Measurements from ENCODE around the gene ENO4. TPM values are rescaled to one million over a fixed set of nuclear protein-coding genes. Genes with fewer than 3 reads are reported as not detected.

The ENO4 gene
- total and polyA plus RNA-seq, 2 donors from 2014 or later = 0.52 to 1.2 TPM

GRCh38 chr10:116817780-116818343 is 31.4 kb upstream of the ENO4 start:
- Histone ChIP-seq H3K9me3 (ENCODE audit: control insufficient read depth in 2 of 3, insufficient read depth in 1 of 3, low read length in 3 of 3) (no peaks in the 10 kb centered on the region), H3K4me3 (ENCODE audit: low read length in 3 of 3) (no peak overlapping the region), H3K4me1 (ENCODE audit: control insufficient read depth in 2 of 3, insufficient read depth in 2 of 3, low read depth in 1 of 3, low read length in 3 of 3) (no peaks in the 10 kb centered on the region), H3K9ac (ENCODE audit: low read length in 3 of 3) (no peak overlapping the region), H3K36me3 (ENCODE audit: control insufficient read depth in 2 of 3, insufficient read depth in 3 of 3, low read length in 3 of 3) (peaks cover 0 to 6% (median 4%) of the 10 kb centered on the region in 3 donors), H3K27me3 (ENCODE audit: control insufficient read depth, insufficient read depth, low read length) (no peaks in the 10 kb centered on the region), H3K27ac (ENCODE audit: low read depth in 2 of 2, low read length in 2 of 2) (no peak overlapping the region)
- intact Hi-C loops (cut with DNase I) = no loop called here
- DNase-seq (no peak), FAIRE-seq (no peak)
- no peak for TF ChIP-seq CTCF (IDR thresholded peaks at IDR 0.05; ENCODE audit: borderline replicate concordance, extremely low read depth, insufficient read depth)

- H3K4me1 ChIP-seq (ENCODE audit: control insufficient read depth in 2 of 3, insufficient read depth in 2 of 3, low read depth in 1 of 3, low read length in 3 of 3) = no peaks in the 10 kb centered on the region
- no peaks in the 10 kb centered on the region for H3K27me3 ChIP-seq (ENCODE audit: control insufficient read depth, insufficient read depth, low read length)
- FAIRE-seq = no peak
- intact Hi-C loops (cut with DNase I) = no loop called here
- no peak for TF ChIP-seq CTCF (IDR thresholded peaks at IDR 0.05; ENCODE audit: borderline replicate concordance, extremely low read depth, insufficient read depth)
- H3K9ac ChIP-seq (ENCODE audit: low read length in 3 of 3) = no peak overlapping the region
- H3K27ac ChIP-seq (ENCODE audit: low read depth in 2 of 2, low read length in 2 of 2) = no peak overlapping the region
- H3K9me3 ChIP-seq (ENCODE audit: control insufficient read depth in 2 of 3, insufficient read depth in 1 of 3, low read length in 3 of 3) = no peaks in the 10 kb centered on the region
- H3K4me3 ChIP-seq (ENCODE audit: low read length in 3 of 3) = no peak overlapping the region
- no peak for DNase-seq
- peaks cover 0 to 6% (median 4%) of the 10 kb centered on the region in 3 donors for H3K36me3 ChIP-seq (ENCODE audit: control insufficient read depth in 2 of 3, insufficient read depth in 3 of 3, low read length in 3 of 3)
Observed at GRCh38 chr10:116819999-116820677, 29.2 kb upstream of the ENO4 start.

- H3K27ac ChIP-seq (ENCODE audit: low read depth in 2 of 2, low read length in 2 of 2) = no peak overlapping the region
- no peak overlapping the region for H3K4me3 ChIP-seq (ENCODE audit: low read length in 3 of 3)
- intact Hi-C loops (cut with DNase I) = no loop called here
- no peaks in the 10 kb centered on the region for H3K4me1 ChIP-seq (ENCODE audit: control insufficient read depth in 2 of 3, insufficient read depth in 2 of 3, low read depth in 1 of 3, low read length in 3 of 3)
- no peak overlapping the region for H3K9ac ChIP-seq (ENCODE audit: low read length in 3 of 3)
- no peak for DNase-seq
- no peaks in the 10 kb centered on the region for H3K27me3 ChIP-seq (ENCODE audit: control insufficient read depth, insufficient read depth, low read length)
- peaks cover 0 to 6% (median 4%) of the 10 kb centered on the region in 3 donors for H3K36me3 ChIP-seq (ENCODE audit: control insufficient read depth in 2 of 3, insufficient read depth in 3 of 3, low read length in 3 of 3)
- TF ChIP-seq CTCF (IDR thresholded peaks at IDR 0.05; ENCODE audit: borderline replicate concordance, extremely low read depth, insufficient read depth) = no peak
- no peak for FAIRE-seq
- no peaks in the 10 kb centered on the region for H3K9me3 ChIP-seq (ENCODE audit: control insufficient read depth in 2 of 3, insufficient read depth in 1 of 3, low read length in 3 of 3)
Observed at GRCh38 chr10:116825901-116826300, 23.4 kb upstream of the ENO4 start.

Data from kidney (tissue), 14 donors.